Stimulated activated effector memory CD8-positive, alpha-beta T cell treated with anti-CD3 and anti-CD28 coated beads, Interleukin-12 subunit alpha, Interleukin-12 subunit beta, amount 100 ng/mL, for 72 hours (primary cell): ENCODE data around the gene LMCD1.

Source experiments
- ATAC-seq: fragments of 150-1000 bp; cut with Tn5 transposase; 2 replicates; pipeline ENCODE4 v1.10.0; 2021
- DNase-seq, 2 donors: peaks; one replicate each; pipeline ENCODE4 v3.0.0; 2021 to 2022; ENCODE audit warnings: low spot score in 2 of 2
- H3K27ac Mint-ChIP-seq: one replicate; pipeline ENCODE4 v1.8.0; 2022; ENCODE audit warnings: mild to moderate bottlenecking, mixed read lengths
- H3K36me3 Mint-ChIP-seq: one replicate; pipeline ENCODE4 v1.8.0; 2022; ENCODE audit warnings: mild to moderate bottlenecking, mixed read lengths
- H3K4me1 Mint-ChIP-seq: one replicate; pipeline ENCODE4 v1.8.0; 2022; ENCODE audit warnings: mixed read lengths
- H3K4me3 Mint-ChIP-seq: one replicate; pipeline ENCODE4 v1.8.0; 2022; ENCODE audit warnings: mild to moderate bottlenecking, mixed read lengths
- H3K9me3 Mint-ChIP-seq: one replicate; pipeline ENCODE4 v1.8.0; 2022; ENCODE audit warnings: mixed read lengths

The LMCD1 gene

GRCh38 chr3:8491271-8492144, 10.1 kb upstream of the LMCD1 start:
- no peak overlapping the region for H3K27ac Mint-ChIP-seq
- H3K4me1 Mint-ChIP-seq: peaks cover 8% of the 10 kb centered on the region
- H3K36me3 Mint-ChIP-seq: no peaks in the 10 kb centered on the region
- no peaks in the 10 kb centered on the region for H3K9me3 Mint-ChIP-seq
- DNase-seq (no peak), ATAC-seq (no peak)
- no peak overlapping the region for H3K4me3 Mint-ChIP-seq

- no peaks in the 10 kb centered on the region for H3K36me3 Mint-ChIP-seq
- DNase-seq (no peak), ATAC-seq (no peak)
- H3K4me3 Mint-ChIP-seq: no peak overlapping the region
- H3K4me1 Mint-ChIP-seq: peaks cover 8% of the 10 kb centered on the region
- H3K9me3 Mint-ChIP-seq: no peaks in the 10 kb centered on the region
- H3K27ac Mint-ChIP-seq: no peak overlapping the region
Observed at GRCh38 chr3:8492744-8493511, 8.7 kb upstream of the LMCD1 start.

GRCh38 chr3:8493744-8494143, 7.9 kb upstream of the LMCD1 start:
- Mint-ChIP-seq H3K9me3 (no peaks in the 10 kb centered on the region), H3K36me3 (no peaks in the 10 kb centered on the region), H3K4me3 (no peak overlapping the region), H3K4me1 (peaks cover 8% of the 10 kb centered on the region), H3K27ac (no peak overlapping the region)
- DNase-seq (no peak), ATAC-seq (no peak)

GRCh38 chr3:8494327-8494726, 7.3 kb upstream of the LMCD1 start:
- Mint-ChIP-seq H3K4me1 (peaks cover 8% of the 10 kb centered on the region), H3K4me3 (no peak overlapping the region), H3K9me3 (no peaks in the 10 kb centered on the region), H3K36me3 (no peaks in the 10 kb centered on the region), H3K27ac (no peak overlapping the region)
- ATAC-seq: no peak
- DNase-seq: no peak

GRCh38 chr3:8497582-8497981, 4.0 kb upstream of the LMCD1 start:
- H3K9me3 Mint-ChIP-seq: no peaks in the 10 kb centered on the region
- no peak overlapping the region for H3K4me3 Mint-ChIP-seq

GRCh38 chr3:8499181-8499611, 2.4 kb upstream of the LMCD1 start:
- no peak for DNase-seq
- Mint-ChIP-seq H3K4me1 (peaks cover 10% of the 10 kb centered on the region), H3K27ac (no peak overlapping the region), H3K4me3 (no peak overlapping the region), H3K36me3 (no peaks in the 10 kb centered on the region), H3K9me3 (no peaks in the 10 kb centered on the region)
- ATAC-seq: no peak

More at GRCh38 chr3:8497582-8497981, 4.0 kb upstream of the LMCD1 start:
- Mint-ChIP-seq H3K4me1 (peaks cover 10% of the 10 kb centered on the region), H3K27ac (no peak overlapping the region), H3K36me3 (no peaks in the 10 kb centered on the region)
- ATAC-seq (no peak), DNase-seq (no peak)

- no peak for ATAC-seq
- Mint-ChIP-seq H3K27ac (no peak overlapping the region), H3K4me3 (no peak overlapping the region), H3K36me3 (no peaks in the 10 kb centered on the region), H3K9me3 (no peaks in the 10 kb centered on the region), H3K4me1 (peaks cover 10% of the 10 kb centered on the region)
- DNase-seq: no peak
Observed at GRCh38 chr3:8500319-8500988, 1.2 kb upstream of the LMCD1 start.

- Mint-ChIP-seq H3K9me3 (no peaks in the 10 kb centered on the region), H3K36me3 (no peaks in the 10 kb centered on the region), H3K4me1 (peaks cover 10% of the 10 kb centered on the region), H3K4me3 (peak overlapping the region; percentile 77), H3K27ac (peak overlapping the region; percentile 63)
- ATAC-seq: no peak
- DNase-seq: no peak
Observed at GRCh38 chr3:8500989-8501370, 643 bp upstream of the LMCD1 start.

GRCh38 chr3:8503461-8503860, 1.8 kb downstream of the LMCD1 start:
- Mint-ChIP-seq H3K9me3 (no peaks in the 10 kb centered on the region), H3K4me1 (peaks cover 10% of the 10 kb centered on the region)
- no peak for DNase-seq

GRCh38 chr3:8503871-8504610, 2.4 kb downstream of the LMCD1 start:
- ATAC-seq (peak; percentile 35), DNase-seq (no peak)
- no peaks in the 10 kb centered on the region for H3K9me3 Mint-ChIP-seq
- peak overlapping the region; percentile 33 for H3K4me3 Mint-ChIP-seq
- peak overlapping the region; percentile 48 for H3K27ac Mint-ChIP-seq
- H3K4me1 Mint-ChIP-seq: peaks cover 10% of the 10 kb centered on the region
- H3K36me3 Mint-ChIP-seq: no peaks in the 10 kb centered on the region

More at GRCh38 chr3:8503461-8503860, 1.8 kb downstream of the LMCD1 start:
- Mint-ChIP-seq H3K36me3 (no peaks in the 10 kb centered on the region), H3K4me3 (peak overlapping the region; percentile 33), H3K27ac (peak overlapping the region; percentile 48)
- no peak for ATAC-seq

GRCh38 chr3:8504611-8504973, 3.0 kb downstream of the LMCD1 start:
- peak overlapping the region; percentile 48 for H3K27ac Mint-ChIP-seq
- DNase-seq: no peak
- peak overlapping the region; percentile 33 for H3K4me3 Mint-ChIP-seq
- H3K9me3 Mint-ChIP-seq: no peaks in the 10 kb centered on the region
- ATAC-seq: no peak
- no peaks in the 10 kb centered on the region for H3K36me3 Mint-ChIP-seq
- H3K4me1 Mint-ChIP-seq: peaks cover 10% of the 10 kb centered on the region

GRCh38 chr3:8505621-8506020, 4.0 kb downstream of the LMCD1 start:
- no peak for ATAC-seq
- Mint-ChIP-seq H3K4me3 (no peak overlapping the region), H3K9me3 (no peaks in the 10 kb centered on the region)

GRCh38 chr3:8506571-8507061, 5.0 kb downstream of the LMCD1 start:
- H3K27ac Mint-ChIP-seq: no peak overlapping the region
- ATAC-seq (no peak), DNase-seq (no peak)
- H3K36me3 Mint-ChIP-seq: no peaks in the 10 kb centered on the region
- peaks cover 2% of the 10 kb centered on the region for H3K4me1 Mint-ChIP-seq
- no peaks in the 10 kb centered on the region for H3K9me3 Mint-ChIP-seq
- H3K4me3 Mint-ChIP-seq: no peak overlapping the region

More at GRCh38 chr3:8505621-8506020, 4.0 kb downstream of the LMCD1 start:
- Mint-ChIP-seq H3K36me3 (no peaks in the 10 kb centered on the region), H3K4me1 (peaks cover 10% of the 10 kb centered on the region), H3K27ac (no peak overlapping the region)
- no peak for DNase-seq

GRCh38 chr3:8507496-8507895, 5.9 kb downstream of the LMCD1 start:
- ATAC-seq (no peak), DNase-seq (no peak)
- H3K9me3 Mint-ChIP-seq: no peaks in the 10 kb centered on the region
- H3K36me3 Mint-ChIP-seq: no peaks in the 10 kb centered on the region
- H3K27ac Mint-ChIP-seq: no peak overlapping the region
- H3K4me1 Mint-ChIP-seq: no peaks in the 10 kb centered on the region
- no peak overlapping the region for H3K4me3 Mint-ChIP-seq

- H3K27ac Mint-ChIP-seq: no peak overlapping the region
- ATAC-seq (no peak), DNase-seq (no peak)
- no peaks in the 10 kb centered on the region for H3K9me3 Mint-ChIP-seq
- no peaks in the 10 kb centered on the region for H3K4me1 Mint-ChIP-seq
- no peak overlapping the region for H3K4me3 Mint-ChIP-seq
- no peaks in the 10 kb centered on the region for H3K36me3 Mint-ChIP-seq
Observed at GRCh38 chr3:8509961-8510360, 8.3 kb downstream of the LMCD1 start.
